Gastrocnemius medialis (tissue), 4 donors: ENCODE results near the gene DDA1.

Experiments
- POLR2A ChIP-seq, 2 donors: fragments of 450-650 bp; IDR thresholded peaks; one replicate each; pipeline ENCODE4 v1.6.1; 2017; ENCODE audit warnings: antibody characterized with exemption in 2 of 2, mild to moderate bottlenecking in 2 of 2, moderate library complexity in 2 of 2
- TF ChIP-seq, protein P1 (sequence below), 5 experiments: fragments of 450-650 bp in 3 of 5; fragments of 200-600 bp in 2 of 5; sonication (generic) in 2 of 5; IDR thresholded peaks in 4 of 5; conservative IDR thresholded peaks in 1 of 5; 1 replicate in 4 of 5; 2 replicates in 1 of 5; pipeline ENCODE4 v1.5.1; 2016 to 2019; ENCODE audit warnings: antibody characterized with exemption in 5 of 5, mild to moderate bottlenecking in 3 of 5, moderate library complexity in 3 of 5

DNA sequence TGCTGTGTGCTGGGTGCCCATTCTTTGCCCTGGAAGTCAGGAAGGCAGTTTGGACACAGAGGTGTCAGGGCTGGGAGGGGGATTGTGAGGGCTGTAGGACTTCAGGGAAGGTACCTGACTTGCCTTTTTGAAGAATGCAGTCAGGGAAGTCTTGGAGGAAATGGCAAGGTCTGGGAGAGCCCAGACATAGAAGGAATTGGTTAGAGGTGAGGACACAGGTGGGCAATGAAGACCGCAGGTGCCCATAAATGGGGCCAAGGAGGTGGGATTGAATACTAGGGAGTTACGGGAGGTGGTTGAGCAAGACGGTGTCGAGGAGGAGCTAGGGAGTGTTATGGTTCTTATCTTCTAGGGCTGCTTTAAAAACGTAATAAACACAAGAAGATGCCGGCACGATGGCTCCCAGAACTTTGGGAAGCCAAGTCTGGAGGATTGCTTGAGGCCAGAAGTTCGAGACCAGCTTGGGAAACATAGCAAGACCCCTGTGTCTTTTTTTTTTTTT, 1.4 kb upstream of the DDA1 start:
- TF ChIP-seq, protein P1, sequence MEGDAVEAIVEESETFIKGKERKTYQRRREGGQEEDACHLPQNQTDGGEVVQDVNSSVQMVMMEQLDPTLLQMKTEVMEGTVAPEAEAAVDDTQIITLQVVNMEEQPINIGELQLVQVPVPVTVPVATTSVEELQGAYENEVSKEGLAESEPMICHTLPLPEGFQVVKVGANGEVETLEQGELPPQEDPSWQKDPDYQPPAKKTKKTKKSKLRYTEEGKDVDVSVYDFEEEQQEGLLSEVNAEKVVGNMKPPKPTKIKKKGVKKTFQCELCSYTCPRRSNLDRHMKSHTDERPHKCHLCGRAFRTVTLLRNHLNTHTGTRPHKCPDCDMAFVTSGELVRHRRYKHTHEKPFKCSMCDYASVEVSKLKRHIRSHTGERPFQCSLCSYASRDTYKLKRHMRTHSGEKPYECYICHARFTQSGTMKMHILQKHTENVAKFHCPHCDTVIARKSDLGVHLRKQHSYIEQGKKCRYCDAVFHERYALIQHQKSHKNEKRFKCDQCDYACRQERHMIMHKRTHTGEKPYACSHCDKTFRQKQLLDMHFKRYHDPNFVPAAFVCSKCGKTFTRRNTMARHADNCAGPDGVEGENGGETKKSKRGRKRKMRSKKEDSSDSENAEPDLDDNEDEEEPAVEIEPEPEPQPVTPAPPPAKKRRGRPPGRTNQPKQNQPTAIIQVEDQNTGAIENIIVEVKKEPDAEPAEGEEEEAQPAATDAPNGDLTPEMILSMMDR (IDR thresholded peaks at IDR 0.05 in 4 of 5, conservative IDR thresholded peaks at IDR 0.05 in 1 of 5) = no peak
- TF ChIP-seq POLR2A (IDR thresholded peaks at IDR 0.05) = no peak
